Activated naive CD4-positive, alpha-beta T cell treated with anti-CD3 and anti-CD28 coated beads, Interleukin-2, amount 50 U/mL, for 16 hours (primary cell): ENCODE results near the gene PSIP1.
"Not testable (repeated sequence)": the region's sequence is repeated elsewhere in the genome, so short reads cannot be mapped to it uniquely, and the experiment has no call there.

ENCODE experiments used
- DNase-seq: peaks from one replicate; pipeline ENCODE4 v3.0.0-alpha.2; 2020

The PSIP1 gene

GRCh38 chr9:15510789-15511575 lies at the start of gene PSIP1:
Gene PSIP1, minus strand, starts transcription at chr9:15510970. Its CDS starts 782 bp downstream, at chr9:15510188.
- peak; percentile 84 for DNase-seq

- no peak for DNase-seq
Measured at GRCh38 chr9:15553528-15553898, 42.7 kb upstream of the PSIP1 start.

- DNase-seq, result peak; percentile 87
Measured at GRCh38 chr9:15552636-15553527, 42.1 kb upstream of the PSIP1 start, which contains the start of gene CCDC171. Gene CCDC171, plus strand, starts transcription at chr9:15553043. Its CDS starts 11,046 bp downstream, at chr9:15564089.

GRCh38 chr9:15549611-15550010 lies 38.8 kb upstream of the PSIP1 start:
- no peak for DNase-seq

DNA sequence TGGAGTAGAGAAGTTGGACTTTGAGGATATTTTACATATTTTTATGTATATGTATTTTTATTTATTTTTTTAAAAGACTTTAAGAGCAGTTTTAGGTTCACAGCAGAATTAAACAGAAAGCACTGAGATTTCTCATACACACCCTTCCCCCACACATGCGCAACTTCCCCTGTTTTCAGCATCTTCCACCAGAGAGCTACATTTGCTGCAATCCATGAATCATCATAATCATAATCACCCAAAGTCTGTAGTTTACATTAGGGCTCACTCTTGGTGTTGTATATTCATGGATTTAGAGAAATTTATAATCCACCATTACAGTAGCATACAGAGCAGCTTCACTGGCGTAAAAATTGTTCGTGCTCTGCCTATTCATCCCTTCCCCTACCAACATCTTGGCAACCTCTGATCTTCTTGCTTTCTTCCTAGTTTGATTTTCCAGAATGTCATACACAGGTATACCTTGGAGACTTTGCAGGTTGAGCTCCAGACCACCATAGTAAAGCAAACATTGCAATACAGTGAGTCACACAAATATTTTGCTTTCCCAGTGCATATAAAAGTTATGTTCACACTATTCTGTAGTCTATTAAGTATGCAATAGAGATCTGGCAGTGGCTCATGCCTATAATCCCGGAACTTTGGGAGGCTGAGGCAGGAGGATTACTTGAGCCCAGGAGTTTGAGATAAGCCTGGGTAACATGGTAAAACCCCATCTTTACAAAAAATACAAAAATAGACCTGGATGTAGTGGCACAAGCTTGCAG lies 32.5 kb upstream of the PSIP1 start:
- DNase-seq, result no peak

- no peak for DNase-seq
Measured at GRCh38 chr9:15542624-15543023, 31.9 kb upstream of the PSIP1 start.

GRCh38 chr9:15541872-15542271 lies 31.1 kb upstream of the PSIP1 start:
- DNase-seq, result no peak

DNA sequence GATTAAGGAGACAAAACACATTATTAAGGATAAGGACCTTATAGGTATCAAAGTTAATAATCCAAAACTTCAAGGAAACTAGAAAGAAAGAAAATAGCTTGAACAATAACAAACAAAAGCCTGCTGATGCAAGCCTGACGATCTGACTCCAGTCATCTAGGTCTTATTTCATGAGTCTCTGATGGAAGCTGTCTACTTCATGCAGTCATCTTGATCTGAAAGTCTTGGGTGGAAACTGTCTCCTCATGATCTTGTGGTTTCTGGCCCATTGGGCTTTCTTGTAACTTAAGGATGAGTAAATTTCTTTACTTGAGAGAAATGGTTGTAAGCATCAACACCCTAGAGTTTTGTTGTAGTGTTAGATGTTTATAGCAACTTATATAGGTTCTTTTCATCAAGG lies 20.6 kb upstream of the PSIP1 start:
- no peak for DNase-seq

- DNase-seq, result no peak
Measured at GRCh38 chr9:15529566-15530324, 19.0 kb upstream of the PSIP1 start.

GRCh38 chr9:15527035-15527434 lies 16.3 kb upstream of the PSIP1 start:
- DNase-seq, result not testable (repeated sequence)

- no peak for DNase-seq
Measured at GRCh38 chr9:15525958-15526357, 15.2 kb upstream of the PSIP1 start.

GRCh38 chr9:15524845-15525455 lies 14.2 kb upstream of the PSIP1 start:
- DNase-seq, result no peak

- no peak for DNase-seq
Measured at GRCh38 chr9:15522130-15522755, 11.5 kb upstream of the PSIP1 start.

DNA sequence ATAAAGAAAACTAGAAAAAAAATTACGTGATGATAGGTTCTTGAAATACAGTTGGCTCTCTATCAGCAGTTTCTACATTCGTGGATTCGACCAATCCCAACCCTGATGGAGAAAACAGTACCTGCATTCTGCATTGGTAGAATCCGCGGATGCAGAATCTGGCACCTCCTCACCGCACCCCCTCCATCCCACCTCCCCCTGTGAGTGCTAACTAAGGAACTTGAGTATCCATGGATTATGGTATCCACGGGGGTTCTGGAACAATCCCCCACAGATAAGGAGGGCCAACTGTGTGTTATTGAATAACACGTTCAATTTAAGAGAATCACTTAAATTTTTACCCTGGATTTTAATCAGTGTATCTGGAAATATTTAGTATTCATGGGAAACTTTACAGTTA lies 10.5 kb upstream of the PSIP1 start:
- DNase-seq, result no peak

GRCh38 chr9:15519831-15520230 lies 9.1 kb upstream of the PSIP1 start:
- DNase-seq, result no peak

DNA sequence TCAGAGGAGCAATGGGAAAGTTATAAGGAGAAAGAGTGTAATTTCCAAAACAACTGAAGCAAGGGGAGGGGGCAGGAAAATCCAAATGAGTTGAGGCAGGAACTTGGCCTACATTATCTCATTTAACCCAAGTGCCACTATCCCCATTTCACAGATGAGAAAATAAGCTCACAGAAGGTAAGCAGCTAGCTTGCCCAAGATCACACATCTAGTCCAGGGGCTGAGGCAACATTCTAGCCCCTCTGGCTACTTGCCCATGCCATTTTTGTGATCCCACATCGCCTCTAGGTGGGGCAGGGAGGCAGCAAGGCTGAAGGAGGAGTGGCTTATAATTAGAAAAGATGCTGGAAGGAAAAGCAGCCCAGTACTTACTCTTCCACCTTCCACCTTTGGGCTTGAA lies 2.6 kb upstream of the PSIP1 start:
- no peak for DNase-seq

GRCh38 chr9:15512889-15513288 lies 2.1 kb upstream of the PSIP1 start:
- no peak for DNase-seq

DNA sequence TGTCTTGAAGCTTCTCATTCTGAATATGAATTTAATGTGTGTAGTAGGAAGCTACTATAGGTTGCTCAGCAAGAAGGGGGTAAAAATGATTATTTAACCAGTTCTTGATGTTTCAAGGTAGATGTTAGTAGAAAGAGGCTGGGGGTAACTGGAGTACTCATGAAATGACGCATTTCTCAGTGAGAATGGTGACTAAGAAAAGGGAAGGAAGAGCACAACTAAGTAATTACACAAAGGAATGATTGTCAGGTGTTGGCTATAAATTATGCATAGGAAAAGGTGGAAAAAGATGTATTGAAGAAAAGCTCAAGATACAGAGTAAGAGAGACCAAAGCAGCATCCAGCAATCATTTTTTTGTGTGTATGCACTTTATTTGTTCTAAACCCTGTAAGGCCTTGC lies 1.4 kb upstream of the PSIP1 start:
- DNase-seq, result no peak

- DNase-seq, result peak; percentile 68
Measured at GRCh38 chr9:15509931-15510788, 610 bp downstream of the PSIP1 start.

DNA sequence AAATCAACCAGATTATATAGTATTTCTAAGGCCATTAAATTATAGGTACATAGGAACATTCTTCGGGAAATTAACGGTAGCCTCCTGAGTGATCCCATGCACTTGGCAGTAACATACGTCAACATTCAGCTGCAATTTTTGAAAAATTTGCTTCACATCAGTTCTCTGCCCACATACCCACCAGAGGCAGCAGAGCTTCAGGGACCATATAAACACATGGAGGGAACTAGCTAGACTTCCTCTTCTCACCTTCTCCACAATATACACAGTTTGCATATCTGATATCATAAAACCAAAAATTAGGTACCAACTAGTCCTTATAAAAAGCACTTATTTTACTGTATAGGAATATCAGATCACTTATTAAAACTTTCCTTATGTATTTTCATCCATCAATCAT lies 4.8 kb downstream of the PSIP1 start:
- DNase-seq, result no peak
